ENCODE measurements around the gene PGAP6.
"Not testable (repeated sequence)": the region's sequence is repeated elsewhere in the genome, so short reads cannot be mapped to it uniquely, and the experiment has no call there.

The PGAP6 gene

GRCh38 chr16:381789-382717 lies at the start of gene PGAP6:
Gene PGAP6, minus strand, starts transcription at chr16:381978. Its CDS starts 157 bp downstream, at chr16:381821.
- peak in 1 of 2 donors; percentile 62 for DNase-seq (ENCODE audit: low read depth in 2 of 2)

GRCh38 chr16:430904-431303 lies 49.1 kb upstream of the PGAP6 start:
- DNase-seq (ENCODE audit: low read depth in 2 of 2) = no peak

GRCh38 chr16:427250-427649 lies 45.5 kb upstream of the PGAP6 start:
- DNase-seq (ENCODE audit: low read depth in 2 of 2) = no peak

GRCh38 chr16:426906-427249 lies 45.1 kb upstream of the PGAP6 start:
- DNase-seq (ENCODE audit: low read depth in 2 of 2) = no peak

GRCh38 chr16:426115-426905 lies 44.5 kb upstream of the PGAP6 start:
- DNase-seq (ENCODE audit: low read depth in 2 of 2) = no peak

- DNase-seq (ENCODE audit: low read depth in 2 of 2) = no peak
Measured at GRCh38 chr16:425740-426114, 43.9 kb upstream of the PGAP6 start.

- peak; percentile 80 to 82 for DNase-seq (ENCODE audit: low read depth in 2 of 2)
Measured at GRCh38 chr16:425082-425718, 43.4 kb upstream of the PGAP6 start, which contains the start of gene RAB11FIP3. Gene RAB11FIP3, plus strand, starts transcription at chr16:425649. Its CDS starts 358 bp downstream, at chr16:426007.

- DNase-seq (ENCODE audit: low read depth in 2 of 2) = no peak
Measured at GRCh38 chr16:424623-425081, 42.9 kb upstream of the PGAP6 start.

- DNase-seq (ENCODE audit: low read depth in 2 of 2) = no peak
Measured at GRCh38 chr16:424033-424622, 42.4 kb upstream of the PGAP6 start.

GRCh38 chr16:422179-422578 lies 40.4 kb upstream of the PGAP6 start:
- not testable (repeated sequence) for DNase-seq (ENCODE audit: low read depth in 2 of 2)

GRCh38 chr16:415170-415498 lies 33.4 kb upstream of the PGAP6 start:
- DNase-seq (ENCODE audit: low read depth in 2 of 2) = not testable (repeated sequence)

- no peak for DNase-seq (ENCODE audit: low read depth in 2 of 2)
Measured at GRCh38 chr16:414395-415169, 32.8 kb upstream of the PGAP6 start.

- DNase-seq (ENCODE audit: low read depth in 2 of 2) = no peak
Measured at GRCh38 chr16:411576-412265, 29.9 kb upstream of the PGAP6 start.

- no peak for DNase-seq (ENCODE audit: low read depth in 2 of 2)
Measured at GRCh38 chr16:410516-411178, 28.9 kb upstream of the PGAP6 start.

- no peak for DNase-seq (ENCODE audit: low read depth in 2 of 2)
Measured at GRCh38 chr16:407253-407652, 25.5 kb upstream of the PGAP6 start.

- no peak for DNase-seq (ENCODE audit: low read depth in 2 of 2)
Measured at GRCh38 chr16:405548-406506, 24.0 kb upstream of the PGAP6 start.

- no peak for DNase-seq (ENCODE audit: low read depth in 2 of 2)
Measured at GRCh38 chr16:404971-405486, 23.3 kb upstream of the PGAP6 start.

Data from stimulated activated CD4-positive, alpha-beta T cell treated with anti-CD3 and anti-CD28 coated beads, Interleukin-4, amount 100 ng/mL, for 48 hours (primary cell).